Brain microvascular endothelial cell (primary cell): Measurements from ENCODE around the gene PLCB1.
"Not testable (repeated sequence)": the region's sequence is repeated elsewhere in the genome, so short reads cannot be mapped to it uniquely, and the experiment has no call there.

ENCODE experiments used
- DNase-seq: peaks from one replicate; pipeline ENCODE4 v3.0.0-alpha.2; 2020
- H3K27ac ChIP-seq: fragments of 250-450 bp; sonication (Bioruptor Pico); 2 replicates; pipeline ENCODE4 v1.5.1; 2020; ENCODE audit warnings: mild to moderate bottlenecking, moderate library complexity
- H3K27me3 ChIP-seq: fragments of 250-450 bp; sonication (Bioruptor Pico); replicated peaks from 2 replicates; pipeline ENCODE4 v1.5.1; 2020; ENCODE audit warnings: mild to moderate bottlenecking
- H3K36me3 ChIP-seq: fragments of 250-450 bp; sonication (Bioruptor Pico); replicated peaks from 2 replicates; pipeline ENCODE4 v1.5.1; 2020; ENCODE audit warnings: mild to moderate bottlenecking
- H3K4me3 ChIP-seq: 2 replicates; pipeline ENCODE4 v1.5.1; 2011; ENCODE audit warnings: low read depth, mild to moderate bottlenecking, control low read depth, low read length, moderate library complexity
- in situ Hi-C: cut with HindIII; loops from 2 replicates; pipeline ENCODE4 v1.10.0; 2017; ENCODE audit warnings: low sequenced_read_pairs, low pct_ligation_motif_present
- TF ChIP-seq, protein P1 (sequence below): IDR thresholded peaks from 2 replicates; pipeline ENCODE4 v1.5.1; 2011; ENCODE audit warnings: low read depth, mild to moderate bottlenecking, moderate library complexity, low read length, control low read depth, inconsistent platforms; ENCODE audit errors: missing control alignments

The PLCB1 gene

DNA sequence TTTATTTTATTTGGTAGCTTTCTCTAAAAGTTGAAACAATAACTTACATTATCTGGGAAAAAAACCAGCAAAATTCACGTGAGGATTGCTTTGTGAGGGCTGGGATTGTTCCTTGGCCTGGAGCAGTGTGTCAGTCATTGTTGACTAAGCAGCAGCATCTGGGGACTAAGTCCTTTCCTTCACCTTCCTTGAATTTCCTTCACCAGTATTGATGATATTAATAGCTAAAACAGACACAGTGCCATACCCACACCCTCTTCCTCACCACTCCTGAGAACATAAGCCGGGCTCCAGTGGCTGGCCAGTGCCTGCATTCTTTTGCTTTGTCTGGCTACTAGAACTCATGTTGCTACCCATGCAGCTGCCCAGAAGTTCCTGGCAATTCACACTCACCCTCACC is 23.7 kb downstream of the PLCB1 start:
- TF ChIP-seq, protein P1, sequence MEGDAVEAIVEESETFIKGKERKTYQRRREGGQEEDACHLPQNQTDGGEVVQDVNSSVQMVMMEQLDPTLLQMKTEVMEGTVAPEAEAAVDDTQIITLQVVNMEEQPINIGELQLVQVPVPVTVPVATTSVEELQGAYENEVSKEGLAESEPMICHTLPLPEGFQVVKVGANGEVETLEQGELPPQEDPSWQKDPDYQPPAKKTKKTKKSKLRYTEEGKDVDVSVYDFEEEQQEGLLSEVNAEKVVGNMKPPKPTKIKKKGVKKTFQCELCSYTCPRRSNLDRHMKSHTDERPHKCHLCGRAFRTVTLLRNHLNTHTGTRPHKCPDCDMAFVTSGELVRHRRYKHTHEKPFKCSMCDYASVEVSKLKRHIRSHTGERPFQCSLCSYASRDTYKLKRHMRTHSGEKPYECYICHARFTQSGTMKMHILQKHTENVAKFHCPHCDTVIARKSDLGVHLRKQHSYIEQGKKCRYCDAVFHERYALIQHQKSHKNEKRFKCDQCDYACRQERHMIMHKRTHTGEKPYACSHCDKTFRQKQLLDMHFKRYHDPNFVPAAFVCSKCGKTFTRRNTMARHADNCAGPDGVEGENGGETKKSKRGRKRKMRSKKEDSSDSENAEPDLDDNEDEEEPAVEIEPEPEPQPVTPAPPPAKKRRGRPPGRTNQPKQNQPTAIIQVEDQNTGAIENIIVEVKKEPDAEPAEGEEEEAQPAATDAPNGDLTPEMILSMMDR = no peak
- H3K36me3 ChIP-seq = no peaks in the 10 kb centered on the region
- H3K4me3 ChIP-seq = no peak overlapping the region
- peak; percentile 27 for DNase-seq
- H3K27ac ChIP-seq = peak overlapping the region; percentile 86
- no peaks in the 10 kb centered on the region for H3K27me3 ChIP-seq
- in situ Hi-C loops = no loop called here

DNA sequence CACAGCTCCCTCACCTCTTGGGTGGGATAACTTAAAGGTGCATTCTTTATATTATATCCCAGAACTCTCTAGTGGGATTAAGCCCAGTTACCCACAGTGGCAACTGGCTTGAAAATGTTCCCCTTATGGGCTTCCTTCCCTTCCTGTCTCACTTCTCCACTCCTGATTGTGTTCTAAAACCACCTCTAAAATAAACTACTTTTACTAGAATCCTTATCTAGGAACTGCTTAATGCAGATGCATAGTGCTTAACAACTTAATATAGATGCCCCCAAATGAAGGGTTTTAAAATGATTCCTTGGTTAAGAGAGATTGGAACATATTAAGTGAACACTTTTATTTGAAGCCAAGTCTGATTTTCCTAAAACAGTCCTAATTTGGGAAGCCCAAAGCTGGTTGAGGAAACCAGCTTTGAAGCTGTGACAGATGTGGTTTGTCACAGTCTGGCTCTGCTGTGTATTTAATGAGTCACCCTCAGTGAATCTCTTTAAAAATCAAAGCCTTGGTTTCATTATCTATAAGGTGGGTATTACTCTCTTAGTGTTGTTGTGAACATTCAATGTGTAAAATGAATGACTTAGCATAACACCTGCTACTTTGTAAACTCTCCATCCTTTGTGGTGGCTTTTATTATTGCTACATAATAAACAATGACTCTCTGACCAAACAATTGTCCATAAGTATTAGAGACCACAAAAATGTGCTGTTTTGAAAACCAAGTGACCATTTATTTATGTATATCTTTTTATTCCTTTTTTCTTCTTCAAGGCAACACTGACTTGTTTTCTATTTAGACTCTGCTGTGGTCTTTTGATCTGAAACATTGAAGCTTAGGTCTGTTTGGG is 24.4 kb downstream of the PLCB1 start:
- Histone ChIP-seq H3K4me3 (no peak overlapping the region), H3K36me3 (no peaks in the 10 kb centered on the region), H3K27me3 (no peaks in the 10 kb centered on the region), H3K27ac (peak overlapping the region; percentile 86)
- DNase-seq = peak; percentile 50
- TF ChIP-seq, protein P1 = no peak
- in situ Hi-C loops = no loop called here

DNA sequence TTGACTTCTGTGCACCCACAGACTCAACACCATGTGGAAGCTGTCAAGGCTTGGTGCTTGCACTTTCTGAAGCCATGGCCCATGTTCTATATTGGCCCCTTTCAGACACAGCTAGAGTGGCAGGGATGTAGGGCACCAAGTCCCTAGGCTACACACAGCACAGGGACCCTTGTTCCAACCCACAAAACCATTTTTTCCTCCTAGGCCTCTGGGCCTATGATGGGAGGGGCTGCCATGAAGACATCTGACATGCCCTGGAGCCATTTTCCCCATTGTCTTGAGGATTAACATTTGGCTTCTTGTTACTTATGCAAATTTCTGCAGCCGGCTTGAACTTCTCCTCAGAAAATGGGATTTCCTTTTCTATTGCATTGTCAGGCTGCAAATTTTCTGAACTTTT is 27.2 kb downstream of the PLCB1 start:
- H3K36me3 ChIP-seq, H3K27me3 ChIP-seq, in situ Hi-C loops, H3K27ac ChIP-seq, DNase-seq, H3K4me3 ChIP-seq: not testable (repeated sequence)

DNA sequence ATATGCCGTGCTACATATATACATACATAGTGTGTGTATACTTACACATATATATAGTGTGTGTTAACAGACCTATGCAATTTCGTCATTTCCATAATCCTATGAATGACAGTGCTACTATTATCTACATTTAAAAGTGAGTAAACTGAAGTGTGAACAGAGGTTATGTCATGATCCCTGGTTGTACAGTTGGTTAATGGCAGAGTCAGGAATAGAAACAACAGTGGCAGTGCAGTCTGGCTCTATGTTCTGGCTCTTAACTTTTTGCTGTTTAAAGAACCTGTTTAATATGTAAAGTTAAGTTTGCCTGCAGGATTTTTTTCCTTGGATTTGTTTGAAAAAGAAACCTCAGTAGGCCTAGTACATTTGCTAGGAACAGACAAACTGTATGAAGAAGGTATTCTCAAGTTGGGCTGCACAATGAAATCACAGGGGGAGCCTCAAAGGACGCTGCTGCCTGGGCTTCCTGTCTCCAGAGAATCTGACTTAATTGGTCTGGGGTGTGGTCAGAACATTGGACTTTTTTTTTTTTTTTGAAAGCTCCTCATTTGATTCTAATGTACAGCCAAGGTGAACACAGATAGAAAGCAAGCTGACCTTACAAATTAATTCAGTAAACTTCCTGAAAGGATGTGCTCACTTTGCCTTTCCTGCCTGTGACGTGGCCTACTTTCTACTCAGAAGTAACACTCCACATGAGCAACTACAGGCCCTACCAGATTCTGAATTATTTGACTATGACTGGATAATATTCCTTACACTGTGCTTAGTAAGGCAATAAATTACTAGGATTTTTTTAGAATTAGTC is 29.4 kb downstream of the PLCB1 start:
- TF ChIP-seq, protein P1 = no peak
- Histone ChIP-seq H3K27ac (no peak overlapping the region), H3K27me3 (no peaks in the 10 kb centered on the region), H3K4me3 (no peak overlapping the region), H3K36me3 (no peaks in the 10 kb centered on the region)
- DNase-seq = peak; percentile 28
- in situ Hi-C loops = no loop called here

DNA sequence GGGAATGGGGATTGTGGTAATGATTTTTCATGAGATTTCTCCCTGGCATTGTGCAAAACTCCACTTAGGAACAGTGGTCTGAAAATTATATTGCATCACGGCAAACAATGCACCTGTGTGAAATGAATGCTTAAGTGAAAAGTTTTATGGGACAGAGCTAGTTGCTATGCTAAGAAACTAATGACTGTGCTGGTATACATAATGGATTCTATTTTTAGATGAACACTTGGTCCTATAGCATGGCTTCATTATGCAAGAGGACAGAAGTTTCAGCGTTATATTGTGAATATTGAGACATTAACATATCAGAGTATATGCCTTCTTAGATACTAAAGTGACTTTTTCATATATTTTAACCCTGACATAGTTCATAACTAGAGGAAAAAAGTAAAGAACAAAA is 30.5 kb downstream of the PLCB1 start:
- Histone ChIP-seq H3K27me3 (no peaks in the 10 kb centered on the region), H3K4me3 (no peak overlapping the region), H3K27ac (no peak overlapping the region), H3K36me3 (no peaks in the 10 kb centered on the region)
- TF ChIP-seq, protein P1 = no peak
- no peak for DNase-seq
- in situ Hi-C loops = no loop called here

GRCh38 chr20:8163543-8163942 is 31.5 kb downstream of the PLCB1 start:
- Histone ChIP-seq H3K27me3 (no peaks in the 10 kb centered on the region), H3K27ac (no peak overlapping the region), H3K4me3 (no peak overlapping the region), H3K36me3 (no peaks in the 10 kb centered on the region)
- in situ Hi-C loops = no loop called here
- TF ChIP-seq, protein P1 = no peak
- DNase-seq = no peak
